ENCODE measurements around the gene CLDN19.

DNA sequence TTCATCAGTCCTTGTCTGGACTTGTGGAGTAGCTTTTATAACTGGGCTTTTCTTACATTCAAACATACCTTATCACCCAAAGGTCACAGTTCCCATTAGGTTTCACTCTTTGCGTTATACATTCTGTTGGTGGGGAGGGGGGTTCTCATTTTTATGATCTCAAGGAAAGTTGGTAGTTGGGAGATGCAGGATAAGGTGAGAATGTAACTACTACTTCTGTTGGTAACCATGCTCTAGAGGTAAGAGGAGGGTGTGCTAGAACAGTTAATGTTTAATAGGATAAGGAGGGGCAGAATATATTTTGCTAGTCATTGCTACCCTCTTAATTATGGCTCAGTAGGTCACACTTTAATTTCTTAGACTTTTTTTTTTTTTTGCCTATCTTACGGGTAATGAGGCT, 47.1 kb downstream of the CLDN19 start:
- TF ChIP-seq, protein P1, sequence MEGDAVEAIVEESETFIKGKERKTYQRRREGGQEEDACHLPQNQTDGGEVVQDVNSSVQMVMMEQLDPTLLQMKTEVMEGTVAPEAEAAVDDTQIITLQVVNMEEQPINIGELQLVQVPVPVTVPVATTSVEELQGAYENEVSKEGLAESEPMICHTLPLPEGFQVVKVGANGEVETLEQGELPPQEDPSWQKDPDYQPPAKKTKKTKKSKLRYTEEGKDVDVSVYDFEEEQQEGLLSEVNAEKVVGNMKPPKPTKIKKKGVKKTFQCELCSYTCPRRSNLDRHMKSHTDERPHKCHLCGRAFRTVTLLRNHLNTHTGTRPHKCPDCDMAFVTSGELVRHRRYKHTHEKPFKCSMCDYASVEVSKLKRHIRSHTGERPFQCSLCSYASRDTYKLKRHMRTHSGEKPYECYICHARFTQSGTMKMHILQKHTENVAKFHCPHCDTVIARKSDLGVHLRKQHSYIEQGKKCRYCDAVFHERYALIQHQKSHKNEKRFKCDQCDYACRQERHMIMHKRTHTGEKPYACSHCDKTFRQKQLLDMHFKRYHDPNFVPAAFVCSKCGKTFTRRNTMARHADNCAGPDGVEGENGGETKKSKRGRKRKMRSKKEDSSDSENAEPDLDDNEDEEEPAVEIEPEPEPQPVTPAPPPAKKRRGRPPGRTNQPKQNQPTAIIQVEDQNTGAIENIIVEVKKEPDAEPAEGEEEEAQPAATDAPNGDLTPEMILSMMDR (IDR thresholded peaks at IDR 0.05; ENCODE audit: low read depth, low read length), result no peak
- TF ChIP-seq EZH2phosphoT487 (IDR thresholded peaks at IDR 0.05; ENCODE audit: low read depth), result no peak

Measured in OCI-LY3 (cell line).